Sigmoid colon (tissue), 7 donors: ENCODE measurements around the gene CYP2S1. TPM values are rescaled to one million over a fixed set of nuclear protein-coding genes. Genes with fewer than 3 reads are reported as not detected.

Experiments
- DNase-seq: peaks from one replicate; pipeline ENCODE4 v3.0.0-alpha.2; 2019
- H3K27ac ChIP-seq, 4 donors: fragments of 200-600 bp; sonication (generic); one replicate each; pipeline ENCODE4 v1.5.1; 2016 to 2019; ENCODE audit warnings: mild to moderate bottlenecking in 1 of 4
- H3K27me3 ChIP-seq, 3 donors: fragments of 200-600 bp; sonication (generic); one replicate each; pipeline ENCODE4 v1.5.1; 2019; ENCODE audit warnings: mild to moderate bottlenecking in 1 of 3
- H3K36me3 ChIP-seq, 4 donors: fragments of 200-600 bp; sonication (generic); one replicate each; pipeline ENCODE4 v1.5.1; 2016 to 2019
- H3K4me1 ChIP-seq, 4 donors: fragments of 200-600 bp; sonication (generic); one replicate each; pipeline ENCODE4 v1.5.1; 2017 to 2019
- H3K4me3 ChIP-seq, 4 donors: fragments of 200-600 bp; sonication (generic); one replicate each; pipeline ENCODE4 v1.5.1; 2017 to 2019; ENCODE audit warnings: mild to moderate bottlenecking in 2 of 4, moderate library complexity in 1 of 4
- H3K9me3 ChIP-seq, 4 donors: fragments of 200-600 bp in 3 of 4; sonication (generic) in 3 of 4; one replicate each; pipeline versions ENCODE4 v1.5.1 to v1.6.1; 2013 to 2019
- CTCF ChIP-seq, 4 experiments: fragments of 450-650 bp in 3 of 4; fragments of 200-600 bp in 1 of 4; IDR thresholded peaks; one replicate each; pipeline ENCODE4 v1.5.1; 2016 to 2019; ENCODE audit warnings: antibody characterized with exemption in 4 of 4, mild to moderate bottlenecking in 3 of 4, moderate library complexity in 2 of 4
- EP300 ChIP-seq, 4 donors: sonication (generic); formaldehyde crosslinking; IDR thresholded peaks; one replicate each; pipeline ENCODE4 v1.6.1; 2017; ENCODE audit warnings: antibody characterized with exemption in 4 of 4
- POLR2A ChIP-seq, 2 donors: fragments of 450-650 bp; IDR thresholded peaks; one replicate each; pipeline ENCODE4 v1.6.1; 2016; ENCODE audit warnings: antibody characterized with exemption in 2 of 2, mild to moderate bottlenecking in 2 of 2, moderate library complexity in 2 of 2
- POLR2AphosphoS5 ChIP-seq, 4 donors: sonication (generic); formaldehyde crosslinking; IDR thresholded peaks; one replicate each; pipeline ENCODE4 v1.6.1; 2017; ENCODE audit warnings: antibody characterized with exemption in 4 of 4
- WGBS, 2 donors: extraction: QIAGEN DNeasy Blood & Tissue Kit; methylation state at CpG; one replicate each; pipeline ENCODE4 v1.1.7; 2013; 5-methylcytosine and 5-hydroxymethylcytosine counted together
- intact Hi-C: fragments of 100-400 bp; cut with DNase I; formaldehyde crosslinking; loops from one replicate; pipeline ENCODE4 v1.15.1; 2023
- polyA plus RNA-seq, 3 donors: library from polyadenylated mRNA; stranded (reverse); fragments of 200-250 nt; gene quantifications; one replicate each; pipeline ENCODE4 v1.2.3, GENCODE V29; 2013
- total RNA-seq, 4 donors: library from RNA; depleted of rRNA; stranded (reverse); fragments of >200 nt; gene quantifications; one replicate each; pipeline ENCODE4 v1.1.0, GENCODE V29; 2016
- donor health status: healthy with polysubstance abuse.
- donor health status: Bipolar disorder and iron deficiency.
- donor health status: healthy.

Gene CYP2S1
- total and polyA plus RNA-seq, 7 donors, result 0.41 to 18.6 (median 1.4) TPM

- H3K4me1 ChIP-seq, result peaks cover 0 to 33% (median 31%) of the 10 kb centered on the region in 4 donors
- H3K27me3 ChIP-seq, result no peaks in the 10 kb centered on the region
- 79 to 86% methylated on average over 7 of the region's 7 CpGs for WGBS, 2 donors
- TF ChIP-seq POLR2A (IDR thresholded peaks at IDR 0.05) (no peak), EP300 (IDR thresholded peaks at IDR 0.05) (no peak), CTCF (IDR thresholded peaks at IDR 0.05) (no peak), POLR2AphosphoS5 (IDR thresholded peaks at IDR 0.05) (no peak)
- no peaks in the 10 kb centered on the region for H3K9me3 ChIP-seq
- intact Hi-C loops, result loop anchor here (1.0 to 5.0 kb wide), 3 partner anchors 13 to 90 kb away; no protein-coding TSS in a partner anchor
- H3K36me3 ChIP-seq, result peaks cover 0 to 11% (median 4%) of the 10 kb centered on the region in 4 donors
- peak overlapping the region; percentile 91 to 98 (median 94) for H3K27ac ChIP-seq
- no peak overlapping the region for H3K4me3 ChIP-seq
- no peak for DNase-seq
These were observed 24.7 kb downstream of the CYP2S1 start for GRCh38 chr19:41217741-41218140.

DNA sequence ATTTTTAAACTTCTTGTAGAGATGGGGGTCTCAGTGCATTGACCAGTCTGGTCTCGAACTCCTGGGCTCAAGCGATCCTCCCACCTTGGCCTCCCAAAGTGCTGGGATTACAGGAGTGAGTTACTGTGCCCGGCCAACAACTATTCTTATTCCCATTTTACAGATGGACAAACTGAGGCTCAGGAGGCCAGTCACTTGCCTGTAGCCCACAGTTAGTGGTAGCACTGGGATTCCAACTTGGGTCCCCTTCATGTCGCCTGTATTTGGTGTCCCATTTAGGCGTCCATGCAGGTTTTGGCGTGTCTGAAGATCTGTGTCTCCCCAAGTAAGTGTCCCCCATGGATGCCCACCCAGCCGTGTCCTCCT is 25.2 kb downstream of the CYP2S1 start:
- no peaks in the 10 kb centered on the region for H3K27me3 ChIP-seq
- peaks cover 0 to 37% (median 34%) of the 10 kb centered on the region in 4 donors for H3K4me1 ChIP-seq
- TF ChIP-seq POLR2A (IDR thresholded peaks at IDR 0.05) (no peak), CTCF (IDR thresholded peaks at IDR 0.05) (no peak), POLR2AphosphoS5 (IDR thresholded peaks at IDR 0.05) (no peak), EP300 (IDR thresholded peaks at IDR 0.05) (no peak)
- peak overlapping the region; percentile 64 to 86 (median 74) for H3K4me3 ChIP-seq
- peaks cover 0 to 11% (median 4%) of the 10 kb centered on the region in 4 donors for H3K36me3 ChIP-seq
- peak overlapping the region; percentile 91 to 98 (median 94) for H3K27ac ChIP-seq
- 69 to 78% methylated on average over 7 of the region's 7 CpGs for WGBS, 2 donors
- intact Hi-C loops, result loop anchor here (1.0 to 5.0 kb wide), 3 partner anchors 14 to 89 kb away; no protein-coding TSS in a partner anchor
- no peak for DNase-seq
- no peaks in the 10 kb centered on the region for H3K9me3 ChIP-seq

GRCh38 chr19:41218615-41219507 is 25.8 kb downstream of the CYP2S1 start, which contains the start of gene AXL:
TSS of gene AXL (plus strand) at chr19:41219223. CDS start at chr19:41219393, 170 bp downstream.
- intact Hi-C loops, result loop anchor here (1.0 to 5.0 kb wide), 3 partner anchors 15 to 88 kb away; no protein-coding TSS in a partner anchor
- peaks cover 0 to 44% (median 40%) of the 10 kb centered on the region in 4 donors for H3K4me1 ChIP-seq
- TF ChIP-seq CTCF (IDR thresholded peaks at IDR 0.05) (no peak), POLR2AphosphoS5 (IDR thresholded peaks at IDR 0.05) (peak; percentile 74 to 90 (median 82)), EP300 (IDR thresholded peaks at IDR 0.05) (peak in 1 of 4 donors; percentile 69), POLR2A (IDR thresholded peaks at IDR 0.05) (peak; percentile 67 to 70)

GRCh38 chr19:41219924-41220567 is 27.0 kb downstream of the CYP2S1 start:
- intact Hi-C loops, result loop anchor here (5.0 kb wide), 1 partner anchor 87 kb away; no protein-coding TSS in a partner anchor
- Histone ChIP-seq H3K27me3 (no peaks in the 10 kb centered on the region), H3K4me3 (peak overlapping the region; percentile 64 to 86 (median 74)), H3K9me3 (no peaks in the 10 kb centered on the region), H3K4me1 (peaks cover 0 to 53% (median 45%) of the 10 kb centered on the region in 4 donors), H3K27ac (peak overlapping the region; percentile 91 to 98 (median 94)), H3K36me3 (peaks cover 0 to 15% (median 4%) of the 10 kb centered on the region in 4 donors)
- peak; percentile 83 for DNase-seq
- WGBS, 2 donors, result 23 to 44% methylated on average over 16 of the region's 16 CpGs
- TF ChIP-seq POLR2AphosphoS5 (IDR thresholded peaks at IDR 0.05) (peak; percentile 39 to 69 (median 54)), POLR2A (IDR thresholded peaks at IDR 0.05) (no peak), CTCF (IDR thresholded peaks at IDR 0.05) (no peak), EP300 (IDR thresholded peaks at IDR 0.05) (no peak)

More at GRCh38 chr19:41218615-41219507, 25.8 kb downstream of the CYP2S1 start, which contains the start of gene AXL:
- Histone ChIP-seq H3K27ac (peak within 1 kb of the TSS; percentile 91 to 98 (median 94)), H3K9me3 (no peaks in the 10 kb centered on the region), H3K36me3 (peaks cover 0 to 11% (median 4%) of the 10 kb centered on the region in 4 donors), H3K4me3 (peak within 1 kb of the TSS; percentile 64 to 86 (median 74)), H3K27me3 (no peaks in the 10 kb centered on the region)
- DNase-seq, result peak; percentile 95
- 6 to 17% methylated on average over 32 of the region's 32 CpGs for WGBS, 2 donors
